HL-60 (cell line): ENCODE data around the gene NPEPL1.

Experiments
- CTCF ChIP-seq: IDR thresholded peaks from one replicate; pipeline ENCODE4 v1.5.1; 2011; ENCODE audit warnings: low read length, control low read depth, inconsistent platforms; ENCODE audit not compliant: insufficient read depth
- GABPA ChIP-seq: IDR thresholded peaks from 2 replicates; pipeline ENCODE4 v1.6.1; 2012; ENCODE audit warnings: low read depth
- POLR2AphosphoS5 ChIP-seq: IDR thresholded peaks from 2 replicates; pipeline ENCODE4 v1.6.1; 2012; ENCODE audit warnings: low read depth

GRCh38 chr20:58678806-58679205 is 13.8 kb upstream of the NPEPL1 start:
- TF ChIP-seq CTCF (no peak), POLR2AphosphoS5 (no peak), GABPA (no peak)
